Anterior cingulate cortex (tissue), 58 donors: ENCODE results near the gene WTIP.
"Not testable (repeated sequence)": the region's sequence is repeated elsewhere in the genome, so short reads cannot be mapped to it uniquely, and the experiment has no call there.

Experiments used
- DNase-seq, 58 donors: peaks; one replicate each; lab custom pipeline; 2025; lab: John Stamatoyannopoulos, UW

WTIP gene

GRCh38 chr19:34480971-34481841 lies at the start of gene WTIP:
Gene WTIP (plus strand): TSS chr19:34481758. CDS start chr19:34481975, 217 bp downstream.
- peak in 6 of 58 donors; percentile 8 to 27 (median 18) for DNase-seq

- DNase-seq: no peak
These were observed 48.8 kb upstream of the WTIP start for GRCh38 chr19:34432797-34433196.

GRCh38 chr19:34436716-34437115 lies 44.8 kb upstream of the WTIP start:
- no peak for DNase-seq

- no peak for DNase-seq
These were observed 33.4 kb upstream of the WTIP start for GRCh38 chr19:34448191-34448590.

DNA sequence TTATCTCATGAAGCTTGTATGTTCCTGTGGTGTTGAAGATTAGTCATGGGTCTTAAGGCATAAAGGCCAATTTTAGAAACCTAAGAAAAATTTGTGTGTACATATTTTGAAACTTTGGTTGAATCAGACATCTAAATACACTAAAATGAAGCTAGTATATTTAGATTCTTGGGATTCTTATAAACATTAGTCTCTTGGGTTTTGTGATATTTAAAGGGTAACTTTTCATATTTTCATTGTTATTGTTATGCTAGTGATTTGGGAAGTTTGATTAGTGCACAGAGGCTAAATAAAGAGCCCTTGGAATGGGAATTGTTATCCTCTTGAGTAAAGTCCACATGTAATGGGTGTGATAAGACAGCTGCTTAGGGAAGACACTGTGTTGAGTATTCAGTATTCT lies 28.8 kb upstream of the WTIP start:
- DNase-seq: no peak

DNA sequence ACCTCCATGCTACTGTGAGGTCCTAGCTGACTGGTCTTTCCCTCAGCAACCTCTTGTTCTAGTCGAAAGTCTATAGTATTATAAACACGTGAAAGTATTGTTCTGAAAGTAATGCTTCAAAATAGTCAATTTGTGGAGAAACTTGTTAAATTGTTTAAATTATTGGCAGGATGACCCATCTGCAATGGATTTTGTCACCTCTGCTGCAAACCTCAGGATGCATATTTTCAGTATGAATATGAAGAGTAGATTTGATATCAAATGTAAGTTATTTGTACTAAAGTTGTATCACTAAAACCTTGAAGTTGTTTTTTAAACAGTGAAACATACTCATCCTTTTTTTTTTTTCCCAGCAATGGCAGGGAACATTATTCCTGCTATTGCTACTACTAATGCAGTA lies 27.5 kb upstream of the WTIP start:
- DNase-seq: no peak

- no peak for DNase-seq
These were observed 26.9 kb upstream of the WTIP start for GRCh38 chr19:34454685-34455084.

- not testable (repeated sequence) for DNase-seq
These were observed 25.6 kb upstream of the WTIP start for GRCh38 chr19:34455783-34456480.

GRCh38 chr19:34457446-34457845 lies 24.1 kb upstream of the WTIP start:
- DNase-seq: no peak

- no peak for DNase-seq
These were observed 22.9 kb upstream of the WTIP start for GRCh38 chr19:34458677-34459076.

- DNase-seq: no peak
These were observed 21.9 kb upstream of the WTIP start for GRCh38 chr19:34459614-34460013.

DNA sequence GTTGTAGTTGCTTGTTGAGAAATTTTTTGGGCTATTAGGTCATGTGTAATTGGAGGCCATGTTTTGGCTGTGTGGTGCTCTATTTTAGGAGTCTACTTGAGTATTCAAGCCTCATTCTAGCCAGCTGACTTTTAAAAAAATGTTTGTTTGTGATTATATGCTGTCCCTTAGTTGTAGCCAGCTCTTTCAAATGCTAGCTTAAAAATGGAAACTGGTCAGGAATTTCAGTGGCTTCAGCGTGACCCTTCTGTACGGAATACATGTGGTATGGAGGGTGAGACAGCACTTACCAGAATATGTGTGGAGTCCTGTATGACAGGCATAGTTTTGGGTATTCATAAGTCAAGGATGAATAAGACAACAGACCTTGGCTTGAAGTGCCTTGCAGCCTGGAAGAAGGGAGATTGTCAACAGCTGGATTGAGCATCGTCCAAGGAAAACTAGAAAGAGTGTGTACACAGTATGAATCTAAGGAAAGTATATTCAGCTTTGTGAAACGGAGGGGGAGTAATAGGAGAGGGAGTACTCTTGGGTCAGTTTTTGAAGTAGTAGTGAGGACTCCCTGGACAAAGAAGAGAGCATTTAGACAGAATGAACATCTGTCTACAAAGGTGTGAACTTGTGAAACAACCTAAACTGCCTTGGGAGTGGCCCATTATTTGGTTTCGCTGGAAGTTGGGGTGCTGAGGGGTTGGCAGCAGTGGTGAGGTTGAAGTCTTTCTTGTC lies 20.0 kb upstream of the WTIP start:
- DNase-seq: no peak

DNA sequence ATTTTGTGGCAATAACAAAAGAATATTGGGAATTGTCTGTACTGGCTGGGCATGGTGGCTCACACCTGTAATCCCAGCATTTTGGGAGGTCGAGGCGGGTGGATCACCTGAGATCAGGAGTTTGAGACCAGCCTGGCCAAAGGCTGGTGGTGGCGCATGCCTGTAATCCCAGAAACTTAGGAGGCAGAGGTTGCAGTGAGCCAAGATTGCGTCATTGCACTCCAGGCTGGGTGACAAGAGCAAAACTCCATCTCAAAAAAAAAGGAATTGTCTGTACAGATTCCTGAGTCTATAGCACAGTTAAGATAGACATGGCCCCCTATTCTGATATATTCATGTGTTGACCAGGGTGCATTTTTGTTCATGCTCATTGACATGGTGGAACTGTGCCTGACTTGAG lies 16.8 kb upstream of the WTIP start:
- not testable (repeated sequence) for DNase-seq

DNA sequence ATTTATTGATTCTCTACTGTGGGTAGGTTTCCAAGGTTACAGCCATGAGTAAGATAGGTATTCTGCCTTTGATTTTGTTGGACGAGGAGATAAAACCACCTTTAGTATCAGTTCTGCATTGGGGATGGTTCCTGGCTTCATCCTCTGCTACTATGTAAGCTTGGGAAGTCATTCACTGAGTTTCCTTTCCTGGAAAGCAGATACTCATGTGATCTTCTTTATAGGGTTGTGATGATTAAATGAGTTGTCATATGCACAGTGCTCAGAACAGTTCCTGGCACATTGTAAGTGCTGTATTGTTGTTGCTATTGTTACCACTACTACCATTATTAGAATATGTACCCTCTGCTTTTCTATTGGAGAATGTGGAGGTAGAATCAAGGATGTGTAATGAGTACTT lies 13.1 kb upstream of the WTIP start:
- no peak for DNase-seq

DNA sequence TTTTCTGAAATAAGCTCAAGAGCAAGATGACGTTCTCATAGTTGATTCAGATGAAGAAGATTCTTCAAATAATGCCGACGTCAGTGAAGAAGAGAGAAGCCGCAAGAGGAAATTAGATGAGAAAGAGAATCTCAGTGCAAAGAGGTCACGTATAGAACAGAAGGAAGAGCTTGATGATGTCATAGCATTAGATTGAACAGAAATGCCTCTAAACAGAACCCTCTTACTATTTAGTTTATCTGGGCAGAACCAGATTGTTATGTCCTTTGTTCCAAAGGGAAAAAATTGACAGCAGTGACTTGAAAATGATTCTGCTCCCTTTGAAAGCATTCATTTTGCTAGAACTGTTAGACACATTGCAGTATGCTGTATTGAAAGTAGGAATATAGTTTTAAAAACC lies 12.5 kb upstream of the WTIP start:
- not testable (repeated sequence) for DNase-seq

GRCh38 chr19:34471906-34472700 lies 9.5 kb upstream of the WTIP start:
- no peak for DNase-seq

DNA sequence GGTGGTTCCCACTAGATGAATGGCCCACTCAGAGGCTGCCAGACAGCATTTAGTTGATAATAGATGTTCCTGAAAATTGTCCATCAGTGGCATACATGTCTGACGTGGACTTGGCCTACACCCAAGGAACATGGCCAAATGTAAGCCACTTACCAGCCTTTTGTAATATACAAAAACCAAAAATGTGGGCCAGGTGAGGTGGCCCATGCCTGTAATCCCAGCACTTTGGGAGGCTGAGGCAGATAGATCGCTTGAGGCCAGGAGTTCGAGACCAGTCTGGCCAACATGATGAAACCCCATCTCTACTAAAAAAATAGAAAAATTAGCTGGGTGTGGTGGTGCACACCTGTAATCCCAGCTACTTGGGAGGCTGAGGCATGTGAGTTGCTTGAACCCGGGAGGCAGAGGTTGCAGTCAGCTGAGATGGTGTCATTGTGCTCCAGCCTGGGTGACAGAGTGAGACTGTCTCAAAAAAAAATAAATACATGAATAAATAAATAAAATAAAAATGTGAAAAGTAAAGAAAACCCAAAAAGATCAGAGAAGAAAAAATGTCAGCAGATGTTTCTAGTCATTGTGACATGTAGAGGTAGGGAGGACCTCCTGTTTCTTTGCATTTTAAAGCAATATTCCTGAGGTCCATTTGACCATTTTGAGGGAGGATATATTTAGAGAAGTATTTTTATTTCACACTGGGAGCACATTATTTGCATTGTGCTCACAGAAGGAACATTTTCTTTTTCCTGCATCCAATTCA lies 7.1 kb upstream of the WTIP start:
- no peak for DNase-seq

DNA sequence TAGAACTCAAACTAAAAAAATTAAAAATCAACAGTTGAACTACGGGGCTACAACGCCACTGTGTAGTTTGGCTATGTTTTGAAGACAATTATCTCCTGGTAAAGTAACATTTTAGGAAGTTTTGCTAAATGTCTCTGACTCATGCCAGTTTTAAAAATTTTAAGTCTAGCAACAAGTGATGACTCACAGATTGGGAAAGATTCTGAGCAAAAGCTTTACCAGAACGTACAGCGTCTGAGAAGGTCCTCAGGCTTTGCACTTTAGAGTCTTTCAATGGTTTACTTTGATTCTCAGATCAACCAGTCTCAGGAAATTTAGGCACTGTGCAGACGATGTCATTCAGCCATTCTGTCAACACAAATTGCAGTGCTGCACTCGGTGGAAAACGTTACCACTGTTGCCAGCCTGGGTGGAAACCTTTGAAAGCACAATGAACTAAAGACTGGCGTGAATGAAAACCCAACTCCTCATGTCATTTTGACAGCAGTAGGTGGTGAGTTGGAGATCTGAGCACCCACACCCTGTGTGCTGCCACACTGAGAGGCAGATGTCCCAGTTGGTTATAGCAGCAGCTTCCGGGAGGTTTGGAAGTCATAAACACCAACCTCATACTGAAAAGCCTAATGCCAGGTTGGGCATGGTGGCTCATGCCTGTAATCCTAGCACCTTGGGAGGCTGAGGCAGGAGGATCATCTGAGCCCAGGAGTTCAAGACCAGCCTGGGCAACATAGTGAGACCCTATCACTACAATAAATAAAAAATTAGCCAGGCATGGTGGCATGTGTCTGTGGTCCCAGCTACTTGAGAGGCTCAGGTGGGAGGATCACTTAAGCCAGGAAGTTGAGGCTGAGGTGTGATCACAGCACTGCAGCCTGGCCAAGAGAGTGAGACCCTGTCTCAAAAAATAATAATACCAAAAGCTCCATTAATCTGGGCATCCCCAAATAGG lies 6.3 kb upstream of the WTIP start:
- peak in 11 of 58 donors; percentile 2 to 48 (median 20) for DNase-seq
